ENCODE data around the gene SLIT3. TPM values are rescaled to one million over a fixed set of nuclear protein-coding genes. Genes with fewer than 3 reads are reported as not detected.

Gene SLIT3
- total and polyA plus RNA-seq, 10 of the 15 experiments (the other 5 are each of a cell fraction or from before 2014, with no cell fraction given) = 0.05 TPM; not detected in 9

- Histone ChIP-seq H3K9ac (ENCODE audit: control insufficient read depth, insufficient read depth, low read length) (no peak overlapping the region), H4K20me1 (ENCODE audit: control insufficient read depth, insufficient read depth) (no peaks in the 10 kb centered on the region), H3K27ac (ENCODE audit: control insufficient read depth, insufficient read depth) (no peak overlapping the region), H3K4me2 (ENCODE audit: control insufficient read depth, insufficient read depth) (no peak overlapping the region), H3K27me3 (replicated peaks in 1 of 2; ENCODE audit: control insufficient read depth in 2 of 2, insufficient read depth in 2 of 2, low read length in 1 of 2) (no peaks in the 10 kb centered on the region; a peak in 1 of 4 replicates), H3K4me3 (no peak overlapping the region), H3K4me1 (ENCODE audit: control insufficient read depth, insufficient read depth, low read length) (no peaks in the 10 kb centered on the region), H3K79me2 (ENCODE audit: control insufficient read depth, insufficient read depth, low read length) (no peaks in the 10 kb centered on the region), H3K36me3 (ENCODE audit: control insufficient read depth in 2 of 2, insufficient read depth in 2 of 2, low read length in 1 of 2) (no peaks in the 10 kb centered on the region), H2AFZ (ENCODE audit: control insufficient read depth, low read depth, low read length) (no peak overlapping the region), H3K9me3 (replicated peaks; ENCODE audit: control insufficient read depth, insufficient read depth, low read length) (no peaks in the 10 kb centered on the region)
- 37% methylated on average over 6 of the region's 6 CpGs for WGBS (ENCODE audit: insufficient coverage, insufficient replicate concordance, low lambda C conversion rate, missing lambda C conversion rate)
- DNase-seq (ENCODE audit: low read depth, low spot score) = no peak
- no TSS peak for BruUV-seq (replicated peaks)
- intact Hi-C loops (cut with micrococcal nuclease; ENCODE audit: unreplicated experiment) (no loop called here), in situ Hi-C loops (cut with MboI) (no loop called here)
- ChIA-PET RAD21 (ENCODE audit: unreplicated experiment) (no interaction called here), SMC1A (ENCODE audit: uncharacterized antibody, unreplicated experiment) (no interaction called here), CTCF (no interaction called here), POLR2A (interaction anchor here (0.7 kb wide), 1 partner anchor 89 kb away, joined by 7 read pairs; no protein-coding TSS in a partner anchor)
- no peak for FAIRE-seq
- TF ChIP-seq POLR2AphosphoS5 (IDR thresholded peaks at IDR 0.05; ENCODE audit: low read length) (no peak), NFYB (IDR thresholded peaks at IDR 0.05; ENCODE audit: insufficient read depth, low read depth, low read length) (no peak), SIN3A (IDR thresholded peaks at IDR 0.05; ENCODE audit: low read depth, low read length) (no peak), E2F4 (IDR thresholded peaks at IDR 0.05; ENCODE audit: low read depth, low read length) (no peak), TBL1XR1 (IDR thresholded peaks at IDR 0.05; ENCODE audit: low read depth, low read length) (no peak), PBX3 (IDR thresholded peaks at IDR 0.05; ENCODE audit: insufficient replicate concordance, low read depth, low read length) (no peak), JUNB (IDR thresholded peaks at IDR 0.05) (no peak), NFYA (IDR thresholded peaks at IDR 0.05; ENCODE audit: borderline replicate concordance, low read depth, low read length) (no peak), BRCA1 (IDR thresholded peaks at IDR 0.05; ENCODE audit: low read depth, low read length) (no peak), NBN (IDR thresholded peaks at IDR 0.05) (no peak), TAF1 (IDR thresholded peaks at IDR 0.05; ENCODE audit: borderline replicate concordance, low read depth, low read length) (no peak)
- ATAC-seq = no peak
These were observed 348.7 kb downstream of the SLIT3 start for GRCh38 chr5:168952196-168952595.
